GM19372 (cell line): ENCODE data around the gene ILK.

ENCODE experiments used
- ATAC-seq: cut with Tn5 transposase; IDR thresholded peaks from one replicate; pipeline ENCODE4 v1.9.1; 2021; ENCODE audit warnings: mild to moderate bottlenecking, low read depth, moderate library complexity; ENCODE audit not compliant: unreplicated experiment

Gene ILK

DNA sequence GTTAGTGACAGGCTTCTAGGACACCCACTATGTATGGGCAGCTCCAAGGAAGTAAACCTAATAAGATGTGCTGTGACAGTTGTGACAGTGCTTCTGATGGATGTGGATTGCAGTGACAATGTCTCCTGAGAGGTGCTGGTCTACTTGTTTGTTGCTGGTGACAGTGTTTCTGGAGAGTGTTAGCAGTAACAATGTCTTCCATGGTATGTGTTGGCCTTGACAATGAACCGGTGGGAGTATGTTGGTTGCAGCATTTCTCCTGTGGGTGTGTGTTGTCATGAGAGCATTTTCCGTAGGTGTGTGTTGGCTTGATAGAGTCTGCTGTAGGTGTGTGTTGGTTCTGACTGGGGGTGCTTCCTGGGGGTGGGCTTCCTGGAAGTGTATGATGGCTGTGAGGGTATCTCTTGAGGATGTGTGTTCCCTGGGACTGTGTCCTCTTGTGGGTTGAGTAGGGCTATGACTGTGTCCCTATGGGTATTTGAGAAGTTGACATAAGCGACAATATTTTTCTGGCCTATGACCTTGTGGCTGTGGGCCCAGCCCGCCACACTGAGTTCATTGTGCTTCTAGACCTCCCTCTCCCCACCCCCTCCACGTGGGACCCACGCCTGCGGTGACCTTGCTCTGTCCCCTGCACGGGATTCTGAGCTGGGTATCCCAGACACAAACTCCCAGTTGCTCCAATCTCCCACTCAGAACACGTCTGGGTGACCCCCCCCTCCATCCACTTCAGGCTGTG is 50.9 kb downstream of the ILK start:
- no peak for ATAC-seq

- ATAC-seq: no peak
These were observed 51.6 kb downstream of the ILK start for GRCh38 chr11:6655020-6655789.

- ATAC-seq: no peak
These were observed 52.4 kb downstream of the ILK start, which contains the start of gene DCHS1 for GRCh38 chr11:6655790-6656583. Gene DCHS1 (minus strand): TSS chr11:6655809. CDS start chr11:6641613, 14,196 bp downstream.

GRCh38 chr11:6656584-6656915 is 53.0 kb downstream of the ILK start:
- no peak for ATAC-seq

GRCh38 chr11:6656936-6657335 is 53.4 kb downstream of the ILK start:
- ATAC-seq: no peak

GRCh38 chr11:6657346-6657745 is 53.8 kb downstream of the ILK start:
- ATAC-seq: no peak

DNA sequence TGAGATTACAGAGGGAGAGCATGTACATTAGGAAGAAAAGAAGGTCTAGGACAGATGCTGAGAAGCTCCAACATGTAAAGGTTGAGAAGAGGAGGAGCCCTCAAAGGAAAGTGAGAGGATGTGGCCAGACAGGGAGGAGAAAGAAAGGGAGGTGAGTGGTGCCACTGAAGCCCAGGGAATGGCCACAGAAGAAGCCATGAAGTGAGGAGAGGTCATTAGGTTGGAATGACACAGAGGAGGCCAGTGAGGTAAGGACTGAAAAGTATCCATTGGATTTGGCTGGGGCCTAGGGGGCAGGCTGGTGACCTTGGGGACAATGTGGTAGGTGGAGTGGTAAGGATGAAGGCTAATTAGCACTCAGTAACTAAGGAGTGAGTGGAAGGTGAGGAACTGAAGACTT is 55.1 kb downstream of the ILK start:
- no peak for ATAC-seq
